GM18517 (cell line): ENCODE data around the gene RIPOR2.
A peak's percentile ranks its signal among the peaks of the same experiment; 100 is the strongest.
"Not testable (repeated sequence)": the region's sequence is repeated elsewhere in the genome, so short reads cannot be mapped to it uniquely, and the experiment has no call there.

Experiments used
- ATAC-seq: cut with Tn5 transposase; IDR thresholded peaks from one replicate; pipeline ENCODE4 v1.9.1; 2021; ENCODE audit warnings: mild to moderate bottlenecking, moderate library complexity; ENCODE audit not compliant: unreplicated experiment

RIPOR2 gene

GRCh38 chr6:24882835-24883555, 52.8 kb downstream of the RIPOR2 start:
- ATAC-seq: no peak

- ATAC-seq: no peak
These were observed 53.5 kb downstream of the RIPOR2 start for GRCh38 chr6:24882295-24882694.

- no peak for ATAC-seq
These were observed 54.4 kb downstream of the RIPOR2 start for GRCh38 chr6:24881376-24881775.

GRCh38 chr6:24880451-24880850, 55.3 kb downstream of the RIPOR2 start:
- ATAC-seq: no peak

GRCh38 chr6:24879351-24879750, 56.4 kb downstream of the RIPOR2 start:
- no peak for ATAC-seq

- ATAC-seq: not testable (repeated sequence)
These were observed 58.0 kb downstream of the RIPOR2 start for GRCh38 chr6:24877747-24878146.

GRCh38 chr6:24876499-24877465, 59.0 kb downstream of the RIPOR2 start:
- no peak for ATAC-seq

GRCh38 chr6:24875534-24875901, 60.2 kb downstream of the RIPOR2 start:
- ATAC-seq: no peak

GRCh38 chr6:24874776-24875533, 60.8 kb downstream of the RIPOR2 start:
- ATAC-seq: no peak

- ATAC-seq: no peak
These were observed 61.6 kb downstream of the RIPOR2 start for GRCh38 chr6:24874128-24874527.

- ATAC-seq: no peak
These were observed 63.0 kb downstream of the RIPOR2 start for GRCh38 chr6:24872779-24873178.

- no peak for ATAC-seq
These were observed 67.0 kb downstream of the RIPOR2 start for GRCh38 chr6:24868765-24869164.

GRCh38 chr6:24867104-24867703, 68.6 kb downstream of the RIPOR2 start:
- ATAC-seq: no peak

- no peak for ATAC-seq
These were observed 70.6 kb downstream of the RIPOR2 start for GRCh38 chr6:24865161-24865560.

GRCh38 chr6:24864343-24864742, 71.4 kb downstream of the RIPOR2 start:
- ATAC-seq: no peak

- ATAC-seq: peak; percentile 68
These were observed 73.8 kb downstream of the RIPOR2 start for GRCh38 chr6:24861934-24862333.

- ATAC-seq: no peak
These were observed 76.1 kb downstream of the RIPOR2 start for GRCh38 chr6:24859608-24860200.

- no peak for ATAC-seq
These were observed 76.6 kb downstream of the RIPOR2 start for GRCh38 chr6:24859132-24859531.

GRCh38 chr6:24858177-24858653, 77.5 kb downstream of the RIPOR2 start:
- ATAC-seq: peak; percentile 75
